Stimulated activated naive CD8-positive, alpha-beta T cell treated with anti-CD3 and anti-CD28 coated beads, Interleukin-15, Interleukin-2, amounts not matched to agents 100 U/mL and 50 U/mL, for 24 hours (primary cell): ENCODE measurements around the gene HECTD2.
"Not testable (repeated sequence)": the region's sequence is repeated elsewhere in the genome, so short reads cannot be mapped to it uniquely, and the experiment has no call there.

Source experiments
- ATAC-seq: fragments of 150-1000 bp; cut with Tn5 transposase; one replicate; pipeline ENCODE4 v1.10.0; 2021
- DNase-seq: peaks from one replicate; pipeline ENCODE4 v3.0.0; 2021

The HECTD2 gene, protein sequence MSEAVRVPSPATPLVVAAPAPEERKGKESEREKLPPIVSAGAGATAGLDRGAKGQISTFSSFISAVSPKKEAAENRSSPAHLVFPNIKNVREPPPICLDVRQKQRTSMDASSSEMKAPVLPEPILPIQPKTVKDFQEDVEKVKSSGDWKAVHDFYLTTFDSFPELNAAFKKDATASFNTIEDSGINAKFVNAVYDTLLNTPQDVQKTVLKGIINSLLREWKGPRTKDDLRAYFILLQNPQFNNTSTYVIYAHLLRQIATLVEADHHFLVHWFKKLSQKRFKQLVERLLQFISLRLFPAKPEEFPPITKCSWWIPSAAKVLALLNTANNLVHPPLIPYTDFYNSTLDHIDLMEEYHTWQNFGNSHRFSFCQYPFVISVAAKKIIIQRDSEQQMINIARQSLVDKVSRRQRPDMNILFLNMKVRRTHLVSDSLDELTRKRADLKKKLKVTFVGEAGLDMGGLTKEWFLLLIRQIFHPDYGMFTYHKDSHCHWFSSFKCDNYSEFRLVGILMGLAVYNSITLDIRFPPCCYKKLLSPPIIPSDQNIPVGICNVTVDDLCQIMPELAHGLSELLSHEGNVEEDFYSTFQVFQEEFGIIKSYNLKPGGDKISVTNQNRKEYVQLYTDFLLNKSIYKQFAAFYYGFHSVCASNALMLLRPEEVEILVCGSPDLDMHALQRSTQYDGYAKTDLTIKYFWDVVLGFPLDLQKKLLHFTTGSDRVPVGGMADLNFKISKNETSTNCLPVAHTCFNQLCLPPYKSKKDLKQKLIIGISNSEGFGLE

DNA sequence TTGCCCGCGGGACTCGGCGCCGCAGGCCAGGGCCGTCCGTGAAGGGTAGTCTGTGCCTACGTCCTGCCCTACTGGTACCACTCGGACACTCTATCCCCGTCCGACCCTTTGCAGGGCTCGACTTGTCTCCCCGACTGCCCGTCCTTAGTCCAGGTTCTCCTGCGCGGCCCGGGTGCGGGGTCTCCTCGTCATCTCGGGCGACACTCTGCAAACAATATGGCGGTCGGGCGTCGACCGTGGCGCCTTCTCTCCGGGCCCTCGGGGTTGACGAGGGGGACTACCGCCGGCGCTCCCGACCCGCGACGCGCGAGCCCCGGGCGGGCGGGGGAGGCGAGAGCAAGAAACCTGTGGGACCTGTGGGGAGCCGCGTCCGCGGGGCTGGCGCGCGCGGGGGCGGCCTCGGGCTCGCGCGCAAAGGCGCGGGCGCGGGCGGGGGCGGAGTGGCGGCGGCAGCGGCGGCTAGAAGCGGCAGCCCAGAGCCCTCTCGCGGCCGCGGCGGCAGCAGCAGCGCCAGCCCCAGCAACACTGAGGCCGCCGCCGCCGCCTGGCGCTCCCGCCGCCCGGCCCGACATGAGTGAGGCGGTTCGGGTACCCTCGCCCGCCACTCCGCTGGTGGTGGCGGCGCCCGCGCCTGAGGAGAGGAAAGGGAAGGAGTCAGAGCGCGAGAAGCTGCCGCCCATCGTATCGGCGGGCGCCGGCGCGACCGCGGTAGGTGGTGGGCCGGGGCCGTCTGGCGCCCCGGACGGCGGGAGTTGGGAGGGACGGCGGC, at the start of gene HECTD2:
Gene HECTD2, plus strand, starts transcription at position 476 of the 769 bp plus-strand sequence. Its CDS starts 95 bp downstream, at position 571.
- peak; percentile 83 for ATAC-seq

DNA sequence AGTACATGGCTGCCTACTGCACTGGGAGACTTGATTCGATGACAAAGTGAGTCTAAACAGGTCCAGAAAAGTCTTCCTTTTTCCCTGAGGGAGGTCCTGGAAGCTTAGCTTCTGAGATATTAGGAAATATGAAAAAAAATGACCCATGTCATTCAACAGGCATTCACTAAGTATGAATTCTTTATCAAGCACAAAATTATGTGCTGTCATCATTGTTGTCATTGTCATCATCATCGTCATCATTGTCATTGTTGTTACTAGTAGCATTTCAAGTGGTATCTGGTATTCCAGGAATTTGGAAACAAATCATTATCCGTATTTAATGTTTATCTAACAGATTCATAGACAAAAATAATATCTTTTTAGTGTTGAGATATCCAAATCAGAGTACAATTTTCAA, 49.7 kb upstream of the HECTD2 start:
- ATAC-seq (no peak), DNase-seq (no peak)

More for the DNA sequence above, at the start of gene HECTD2:
- peak; percentile 83 for DNase-seq

DNA sequence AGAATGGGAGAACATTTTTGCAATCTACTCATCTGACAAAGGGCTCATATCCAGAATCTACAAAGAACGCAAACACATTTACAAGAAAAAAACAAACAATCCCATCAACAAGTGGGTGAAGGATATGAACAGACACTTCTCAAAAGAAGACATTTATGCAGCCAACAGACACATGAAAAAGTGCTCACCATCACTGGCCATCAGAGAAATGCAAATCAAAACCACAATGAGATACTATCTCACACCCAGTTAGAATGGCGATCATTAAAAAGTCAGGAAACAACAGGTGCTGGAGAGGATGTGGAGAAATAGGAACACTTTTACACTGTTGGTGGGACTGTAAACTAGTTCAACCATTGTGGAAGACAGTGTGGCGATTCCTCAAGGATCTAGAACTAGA, 44.6 kb upstream of the HECTD2 start:
- not testable (repeated sequence) for ATAC-seq, DNase-seq

DNA sequence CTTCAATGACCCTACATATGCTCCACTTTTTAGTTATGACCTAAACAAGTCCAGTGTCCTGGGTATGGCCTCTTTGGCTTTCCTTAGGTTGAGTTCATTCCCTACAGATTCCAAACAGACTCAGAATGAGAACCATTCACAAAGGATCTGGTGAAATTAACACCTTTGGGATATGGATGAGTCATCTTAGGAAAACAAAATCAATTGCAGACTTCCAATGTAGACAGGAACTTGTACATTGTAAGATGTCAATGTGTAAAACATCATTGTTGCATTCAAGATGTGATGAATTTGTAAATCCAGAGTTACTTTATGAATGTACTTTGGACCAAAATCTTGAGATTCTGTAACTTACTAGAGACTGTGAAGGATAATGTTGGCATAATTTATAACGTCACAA, 43.4 kb upstream of the HECTD2 start:
- no peak for DNase-seq
- ATAC-seq = no peak

DNA sequence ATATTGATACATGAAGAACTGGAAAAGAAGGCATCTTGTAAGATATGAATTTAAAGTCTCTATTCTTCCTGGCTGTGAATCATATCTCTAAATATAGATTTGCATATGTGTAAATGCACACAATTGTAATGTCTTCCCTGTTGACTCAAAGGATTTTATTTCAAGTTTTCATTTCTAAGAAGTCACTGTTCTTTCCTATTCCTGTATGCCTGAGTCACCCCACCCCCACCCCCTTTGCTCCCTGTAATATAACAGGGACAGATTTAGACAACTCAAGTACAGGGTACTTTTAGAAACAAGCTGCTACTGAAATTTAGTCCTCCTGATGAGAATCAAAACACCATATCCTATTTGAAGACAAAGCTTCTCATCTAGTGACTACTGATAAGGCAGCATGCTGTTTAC, 43.0 kb upstream of the HECTD2 start:
- no peak for DNase-seq
- no peak for ATAC-seq

DNA sequence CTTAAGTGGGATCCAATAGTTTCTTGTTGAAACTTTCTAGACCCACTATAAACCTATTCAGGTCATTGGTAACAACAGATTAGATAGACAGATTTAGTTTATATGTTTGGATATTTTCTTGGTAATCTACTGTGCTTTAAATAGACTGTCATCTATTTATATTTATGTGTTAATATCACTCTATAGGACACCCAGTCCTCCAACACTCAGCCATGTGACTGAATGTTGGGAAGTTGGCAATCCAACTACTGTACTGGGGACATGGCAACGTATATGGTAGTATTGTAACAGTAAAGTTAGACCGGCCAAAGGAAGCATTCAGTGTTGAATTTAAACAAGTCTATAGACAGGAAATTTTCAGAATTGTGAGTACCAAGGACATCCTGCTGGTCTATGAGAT, 42.6 kb upstream of the HECTD2 start:
- DNase-seq = no peak
- no peak for ATAC-seq

DNA sequence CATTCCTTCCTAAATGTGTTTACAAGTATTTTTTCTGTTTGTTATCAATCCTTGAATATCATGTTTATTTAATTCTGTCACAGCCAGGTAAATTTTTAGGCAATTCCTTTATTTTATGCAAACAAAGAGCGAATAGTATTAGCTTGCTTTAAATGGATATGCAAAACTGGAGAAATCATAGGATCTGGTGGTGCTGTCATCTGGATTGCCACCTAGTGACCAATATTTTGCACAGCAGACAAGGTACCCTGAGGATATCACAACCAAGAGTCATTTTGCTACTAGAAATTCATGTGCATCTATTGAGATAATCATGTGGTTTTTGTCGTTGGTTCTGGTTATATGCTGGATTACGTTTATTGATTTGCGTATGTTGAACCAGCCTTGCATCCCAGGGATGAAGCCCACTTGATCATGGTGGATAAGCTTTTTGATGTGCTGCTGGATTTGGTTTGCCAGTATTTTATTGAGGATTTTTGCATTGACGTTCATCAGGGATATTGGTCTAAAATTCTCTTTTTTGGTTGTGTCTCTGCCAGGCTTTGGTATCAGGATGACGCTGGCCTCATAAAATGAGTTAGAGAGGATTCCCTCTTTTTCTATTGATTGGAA, 40.1 kb upstream of the HECTD2 start:
- ATAC-seq = not testable (repeated sequence)

DNA sequence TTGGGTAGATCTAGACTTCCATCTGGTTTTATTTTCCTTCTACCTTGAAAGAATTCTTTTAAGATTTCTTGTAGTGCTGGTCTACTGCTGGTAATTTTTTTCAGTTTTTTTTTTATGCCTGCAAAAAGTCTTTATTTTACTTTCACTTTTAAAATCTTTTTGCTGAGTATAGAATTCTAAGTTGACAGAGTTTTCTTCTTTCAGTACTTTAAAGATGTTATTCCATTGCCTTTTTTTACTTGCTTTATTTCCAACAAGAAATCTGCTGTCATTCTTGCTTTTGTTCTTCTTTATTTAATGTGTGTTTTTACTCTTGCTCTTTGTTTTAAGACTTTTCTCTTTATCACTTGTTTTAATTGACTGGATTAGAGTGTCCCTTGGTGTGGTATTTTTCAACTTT, 36.1 kb upstream of the HECTD2 start:
- ATAC-seq (no peak), DNase-seq (no peak)

More for the DNA sequence above, 40.1 kb upstream of the HECTD2 start:
- not testable (repeated sequence) for DNase-seq

DNA sequence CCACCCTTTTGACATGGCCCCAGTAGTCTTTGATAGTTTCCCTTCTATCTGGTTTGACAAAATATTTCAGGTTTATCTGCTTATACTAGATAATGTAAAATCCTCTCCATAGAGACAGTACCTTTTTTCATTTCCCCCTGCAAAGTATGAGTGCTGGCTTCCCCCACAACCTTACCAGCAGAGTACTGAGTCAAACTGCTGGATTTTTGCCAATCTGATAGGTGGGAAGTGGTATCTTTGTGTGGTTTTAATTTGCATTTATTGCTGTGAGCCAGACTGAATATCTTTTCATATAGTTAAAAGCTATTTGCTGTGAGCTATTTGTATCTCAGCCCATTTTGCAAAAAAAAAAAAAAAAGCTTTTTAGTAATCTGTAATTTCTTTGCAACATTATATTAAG, 32.1 kb upstream of the HECTD2 start:
- ATAC-seq = peak; percentile 88
- peak; percentile 15 for DNase-seq

DNA sequence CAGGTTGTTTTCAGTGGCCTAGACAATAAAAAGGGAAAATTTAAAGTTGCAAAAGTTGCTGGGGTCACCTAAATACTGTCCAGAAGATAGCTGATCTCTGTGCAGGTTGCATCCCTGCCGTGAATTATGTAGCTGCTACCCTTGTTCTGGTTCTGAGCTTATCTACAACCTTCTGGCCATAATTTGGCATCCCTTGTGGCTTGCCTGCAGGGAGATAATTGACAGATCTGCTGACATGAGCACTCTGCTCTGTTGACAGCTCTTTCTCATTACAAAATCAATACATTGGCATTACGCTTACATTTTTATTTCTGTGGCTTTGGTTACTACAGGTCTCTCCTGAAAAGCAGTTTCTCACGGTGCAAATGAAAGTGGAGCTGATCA, 29.3 kb upstream of the HECTD2 start:
- DNase-seq (no peak), ATAC-seq (no peak)

DNA sequence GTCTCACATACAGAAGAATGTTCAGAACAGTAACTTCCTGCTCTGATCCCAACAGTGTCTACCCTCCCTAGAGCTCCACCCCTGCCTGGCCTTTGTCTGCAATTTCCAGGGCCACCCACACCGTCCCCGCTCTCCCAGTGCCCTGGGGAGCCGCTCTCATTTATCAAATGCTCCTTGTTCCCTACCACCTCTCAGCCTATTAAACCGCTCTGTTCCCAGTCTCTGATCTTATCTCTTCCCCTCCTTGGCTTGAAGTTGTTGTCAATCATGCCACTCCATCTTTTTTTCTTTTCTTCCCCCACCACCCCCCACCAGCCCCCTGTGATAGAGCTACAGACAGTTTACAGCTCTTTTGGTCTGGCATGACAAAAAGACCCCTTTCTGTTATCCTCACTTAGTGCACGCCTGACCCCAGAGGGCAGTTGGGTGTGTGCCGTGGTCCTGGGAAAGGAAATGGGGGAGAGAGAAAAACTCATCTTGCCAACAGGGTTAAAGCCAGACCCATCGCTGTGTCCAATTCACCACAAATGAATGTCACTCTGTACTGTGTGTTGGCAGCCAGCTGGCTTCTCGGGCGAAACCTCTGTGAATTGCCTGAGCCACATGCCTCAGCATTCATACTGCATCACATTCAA, 28.8 kb upstream of the HECTD2 start:
- no peak for DNase-seq
- no peak for ATAC-seq

DNA sequence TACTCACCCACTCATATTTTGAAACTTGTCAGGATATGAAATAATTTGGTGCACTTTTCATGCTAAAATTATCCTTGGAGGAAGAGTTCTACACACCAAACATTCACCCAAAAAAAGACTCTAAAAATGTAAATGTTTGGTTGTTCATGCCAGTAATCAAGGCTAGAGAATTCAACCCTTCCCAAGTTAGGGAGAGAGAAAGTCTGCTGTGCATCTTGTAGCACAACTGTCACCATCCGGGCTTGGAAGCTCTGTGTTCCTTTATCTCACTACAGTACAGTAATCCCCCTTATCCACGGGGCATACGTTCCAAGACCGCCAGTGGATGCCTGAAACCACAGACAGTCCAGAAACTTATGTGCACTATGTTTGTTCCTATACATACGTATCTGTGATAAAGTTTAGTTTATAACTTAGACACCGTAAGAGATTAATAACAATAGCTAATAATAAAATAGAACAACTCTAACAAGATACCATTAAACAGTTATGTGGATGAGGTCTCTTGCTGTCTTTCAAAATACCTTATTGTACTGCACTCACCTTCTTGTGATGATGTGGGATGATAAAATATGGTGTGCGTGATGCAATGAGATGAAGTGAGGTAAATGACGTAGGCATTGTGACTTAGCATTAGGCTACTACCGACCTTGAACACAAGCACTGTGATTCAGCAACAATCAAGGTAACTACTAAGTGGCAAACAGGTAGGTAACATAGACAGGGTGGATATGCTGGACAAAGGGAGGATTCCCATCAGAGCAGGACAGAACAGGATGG, 24.6 kb upstream of the HECTD2 start:
- no peak for ATAC-seq
- DNase-seq = no peak

DNA sequence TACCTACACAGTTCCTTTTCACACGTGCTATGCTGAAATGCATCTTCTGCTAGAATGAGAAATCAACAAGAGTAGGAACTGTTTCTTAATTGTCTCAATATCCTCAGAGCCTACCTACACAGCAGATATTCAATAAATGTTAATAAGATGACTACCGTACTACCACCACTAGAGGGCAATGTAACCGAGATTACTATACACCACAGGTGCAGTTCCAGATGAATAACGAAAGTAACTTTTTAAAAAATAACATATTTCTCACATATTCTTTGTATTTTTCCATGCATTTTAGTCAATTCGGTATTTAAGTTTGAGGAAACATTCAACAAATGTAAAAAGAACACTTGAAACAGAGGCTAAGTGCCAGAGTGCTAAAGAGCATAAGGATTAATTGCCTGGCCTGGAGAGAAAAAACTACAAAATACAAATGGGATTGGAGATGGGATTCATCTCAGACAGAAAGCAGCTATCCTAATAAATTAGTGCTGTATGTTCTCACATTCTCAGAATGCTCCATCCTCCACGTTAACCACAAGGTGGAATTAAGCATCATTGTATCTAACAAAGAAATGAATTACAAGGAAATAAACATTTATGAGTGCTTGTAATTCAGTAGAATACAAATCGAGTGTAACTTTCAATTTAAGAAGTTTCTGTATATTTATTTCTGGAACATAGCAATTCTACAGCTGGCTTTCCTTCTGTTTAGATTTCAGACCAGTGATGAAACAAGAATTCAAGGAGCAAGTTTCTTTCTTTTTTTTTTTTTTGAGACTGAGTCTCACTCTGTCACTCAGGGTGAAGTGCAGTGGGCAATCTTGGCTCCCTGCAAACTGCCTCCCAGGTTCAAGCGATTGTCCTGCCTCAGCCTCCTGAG, 20.3 kb upstream of the HECTD2 start:
- no peak for DNase-seq
- peak; percentile 77 for ATAC-seq

DNA sequence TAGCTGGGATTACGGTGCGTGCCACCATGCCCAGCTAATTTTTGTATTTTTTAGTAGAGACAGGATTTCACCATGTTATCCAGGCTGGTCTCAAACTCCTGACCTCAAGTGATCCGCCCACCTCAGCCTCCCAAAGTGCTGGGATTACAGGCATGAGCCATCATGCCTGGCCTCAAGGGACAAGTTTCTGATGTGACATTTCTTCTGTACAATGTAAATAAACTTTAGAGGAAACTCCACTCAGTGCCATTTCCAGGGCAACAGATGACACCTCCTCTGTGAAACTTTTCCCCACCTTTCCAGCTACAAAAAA, 19.7 kb upstream of the HECTD2 start:
- not testable (repeated sequence) for DNase-seq, ATAC-seq

DNA sequence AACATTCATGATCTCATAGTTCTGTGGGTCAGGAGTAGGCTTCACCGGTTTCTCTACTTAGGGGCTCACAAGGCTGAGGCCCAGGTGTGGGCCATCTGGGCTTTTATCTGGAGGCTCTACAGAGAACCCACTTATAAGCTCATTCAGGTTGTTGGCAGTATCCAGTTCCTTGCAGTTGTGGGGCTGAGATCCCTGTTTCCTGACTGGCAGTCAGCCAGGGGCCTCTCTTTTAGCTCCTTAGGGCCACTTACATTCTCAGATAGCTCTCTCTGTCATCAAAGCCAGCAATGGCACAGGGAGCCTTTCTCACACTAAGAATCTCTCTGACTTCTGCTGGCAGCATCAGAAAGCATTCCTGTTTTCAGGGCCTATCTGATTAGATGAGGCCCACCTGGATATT, 18.2 kb upstream of the HECTD2 start:
- ATAC-seq = no peak
- no peak for DNase-seq

DNA sequence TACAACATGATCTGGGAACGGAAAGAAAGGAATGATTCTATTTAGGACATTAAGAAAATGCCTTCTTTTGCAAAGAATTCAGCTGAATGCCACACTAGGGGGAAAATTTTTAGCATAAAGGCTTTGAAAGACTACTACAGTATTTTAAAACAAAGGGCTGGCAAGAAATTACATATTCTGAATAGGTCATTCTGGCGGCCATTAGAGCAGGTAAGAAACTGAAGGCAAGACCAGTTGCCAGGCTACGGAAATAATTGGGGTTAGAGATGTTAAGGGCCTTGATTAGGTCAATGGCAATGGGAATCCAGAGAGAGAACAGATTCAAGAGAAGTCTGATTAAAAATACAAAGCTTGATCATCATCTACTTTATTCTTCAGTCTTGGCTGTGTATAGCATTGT, 3.8 kb upstream of the HECTD2 start:
- ATAC-seq = no peak
- DNase-seq = no peak

DNA sequence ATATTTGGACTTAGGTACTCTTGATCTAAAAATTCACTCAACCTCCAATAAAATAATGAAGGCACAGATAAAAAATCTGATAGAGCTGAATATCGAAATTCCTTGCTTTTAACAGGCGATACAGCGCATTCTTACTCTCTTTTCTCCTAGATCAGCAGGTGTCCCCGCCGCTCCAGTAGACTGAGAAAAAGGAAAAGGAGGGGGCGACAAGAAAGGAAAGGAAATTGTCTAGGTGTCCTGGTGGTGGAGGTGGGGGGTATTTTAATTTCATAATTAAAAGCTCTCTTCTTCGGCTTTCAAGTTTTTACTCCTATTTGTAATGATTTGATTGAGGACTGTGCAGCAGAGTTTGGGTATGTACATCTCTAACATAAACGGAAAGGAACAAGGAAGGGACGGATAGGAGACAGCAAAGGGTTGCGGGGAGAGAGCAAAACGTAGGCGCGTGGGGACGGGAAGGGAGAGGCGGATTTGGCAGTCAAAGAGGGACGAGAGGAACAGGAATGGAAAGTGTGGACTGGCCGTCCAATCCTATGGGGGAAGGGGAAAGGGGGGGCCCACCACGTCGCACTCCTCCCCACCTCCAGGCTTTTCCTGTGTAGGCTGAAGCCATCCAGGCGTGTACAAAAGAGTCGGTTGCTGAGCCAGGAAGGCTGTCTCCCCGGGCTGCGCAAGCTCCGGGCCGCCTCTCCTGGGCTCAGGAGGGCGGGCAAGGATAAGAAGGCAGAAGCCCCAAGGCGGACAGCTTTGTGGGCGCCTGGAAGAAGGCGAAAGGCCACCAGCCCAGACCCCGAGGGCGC, 875 bp upstream of the HECTD2 start:
- ATAC-seq (peak; percentile 7), DNase-seq (peak; percentile 51)

DNA sequence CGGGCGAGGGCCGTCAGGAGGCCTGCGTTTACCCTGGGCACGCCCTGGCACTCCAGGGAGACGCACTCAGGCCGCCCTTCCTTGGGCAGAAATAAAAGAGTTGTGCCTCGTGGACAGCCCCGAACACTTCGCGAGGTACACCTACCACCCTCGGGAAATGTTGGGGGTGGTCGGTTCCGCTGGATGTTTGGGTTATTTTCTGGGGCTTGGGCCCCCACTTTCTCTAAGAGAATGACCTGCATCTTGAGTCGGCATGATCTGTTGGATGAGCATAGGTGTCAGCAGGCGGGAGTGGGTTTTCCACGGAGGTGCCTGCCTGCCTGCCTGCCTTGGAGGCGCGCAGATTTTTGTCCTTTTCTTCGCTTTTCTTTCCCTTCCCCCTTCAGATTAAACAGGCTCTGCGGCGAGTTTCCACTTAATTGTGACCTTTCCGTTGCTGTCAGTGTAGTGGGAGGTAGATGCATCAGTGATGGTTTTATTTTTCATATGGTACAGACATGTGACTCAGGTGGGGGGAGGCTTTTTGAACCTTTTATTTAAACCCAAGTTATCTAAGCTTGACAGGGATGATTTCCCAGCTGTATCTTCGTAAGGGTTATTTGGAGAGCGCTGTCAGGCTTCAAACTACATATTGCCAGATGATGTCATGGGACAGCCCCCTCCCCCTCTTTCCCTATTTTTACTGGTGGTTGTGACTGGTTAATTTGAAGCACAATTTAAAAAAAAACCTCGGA, 661 bp downstream of the HECTD2 start:
- peak; percentile 53 for ATAC-seq
- peak; percentile 49 for DNase-seq
